SU-DHL-6 (cell line): ENCODE data around the gene XYLT1.

Source experiments
- H2AFZ ChIP-seq: fragments of 200-600 bp; sonication (generic); 2 replicates; pipeline ENCODE4 v1.6.1; 2014; ENCODE audit warnings: low read depth, mild to moderate bottlenecking, moderate library complexity, mixed read lengths, antibody characterized with exemption, low read length; ENCODE audit not compliant: severe bottlenecking
- H3F3A ChIP-seq: fragments of 200-600 bp; shearing (Covaris generic); 2 replicates; pipeline ENCODE4 v1.6.0; 2016; ENCODE audit warnings: antibody characterized with exemption, mild to moderate bottlenecking; ENCODE audit not compliant: insufficient read depth
- H3K27ac ChIP-seq: fragments of 200-600 bp; sonication (generic); 2 replicates; pipeline ENCODE4 v1.5.1; 2016; ENCODE audit warnings: low read depth, mild to moderate bottlenecking, low read length, moderate library complexity, mixed read lengths
- H3K27me3 ChIP-seq: fragments of 200-600 bp; sonication (generic), shearing (Covaris generic); 2 replicates; pipeline ENCODE4 v1.6.0; 2014; ENCODE audit warnings: mild to moderate bottlenecking, low read length
- H3K36me3 ChIP-seq: fragments of 200-600 bp; sonication (generic); 2 replicates; pipeline ENCODE4 v1.6.1; 2014; ENCODE audit warnings: mild to moderate bottlenecking, low read length, mixed read lengths
- H3K4me2 ChIP-seq: fragments of 300-600, 200-600 bp; shearing (Covaris generic), sonication (generic); 2 replicates; pipeline ENCODE4 v1.6.0; 2014; ENCODE audit warnings: low read length, low read depth, mild to moderate bottlenecking; ENCODE audit not compliant: poor library complexity, severe bottlenecking
- H3K4me3 ChIP-seq: fragments of 200-600 bp; sonication (generic); 2 replicates; pipeline ENCODE4 v1.5.1; 2014; ENCODE audit warnings: antibody characterized with exemption, low read length, mild to moderate bottlenecking, mixed read lengths; ENCODE audit not compliant: insufficient read depth, poor library complexity, severe bottlenecking
- H3K79me2 ChIP-seq: fragments of 200-600 bp; sonication (generic); 2 replicates; pipeline ENCODE4 v1.6.1; 2014; ENCODE audit warnings: mild to moderate bottlenecking, low read length, moderate library complexity; ENCODE audit not compliant: insufficient read depth
- H3K9ac ChIP-seq: fragments of 200-600 bp; sonication (generic); 2 replicates; pipeline ENCODE4 v1.7.0; 2014; ENCODE audit warnings: mild to moderate bottlenecking, low read length
- H3K9me2 ChIP-seq: fragments of 200-600 bp; sonication (generic); replicated peaks from 2 replicates; pipeline ENCODE4 v1.6.1; 2014; ENCODE audit warnings: low read length; ENCODE audit not compliant: insufficient read depth
- H3K9me3 ChIP-seq: fragments of 200-600 bp; sonication (generic); 2 replicates; pipeline ENCODE4 v1.6.1; 2014; ENCODE audit warnings: low read length, mixed read lengths; ENCODE audit not compliant: insufficient read depth
- H4K20me1 ChIP-seq: fragments of 200-600 bp; sonication (generic); 2 replicates; pipeline ENCODE4 v1.6.1; 2014; ENCODE audit warnings: low read depth, mild to moderate bottlenecking, antibody characterized with exemption, low read length, moderate library complexity, mixed read lengths
- CTCF ChIP-seq: fragments of 200-600 bp; sonication (generic); IDR thresholded peaks from one replicate; pipeline ENCODE4 v1.5.1; 2017; ENCODE audit warnings: antibody characterized with exemption, mild to moderate bottlenecking, low read length, moderate library complexity; ENCODE audit not compliant: insufficient read depth, poor library complexity, severe bottlenecking
- EZH2phosphoT487 ChIP-seq: fragments of 200-600 bp; sonication (generic), shearing (Covaris generic); conservative IDR thresholded peaks from 2 replicates; pipeline ENCODE4 v1.6.1; 2018; ENCODE audit warnings: mild to moderate bottlenecking, antibody characterized with exemption, low read length, moderate library complexity, mixed read lengths

The XYLT1 gene

GRCh38 chr16:17067882-17068281 lies 402.9 kb downstream of the XYLT1 start:
- Histone ChIP-seq H3K9me2 (no peaks in the 10 kb centered on the region), H3K4me2 (no peak overlapping the region), H3K4me3 (no peak overlapping the region), H2AFZ (no peak overlapping the region), H3F3A (no peaks in the 10 kb centered on the region), H3K9ac (no peak overlapping the region), H3K79me2 (no peaks in the 10 kb centered on the region), H3K36me3 (no peaks in the 10 kb centered on the region), H3K9me3 (no peaks in the 10 kb centered on the region), H4K20me1 (no peaks in the 10 kb centered on the region), H3K27me3 (no peaks in the 10 kb centered on the region), H3K27ac (no peak overlapping the region)
- TF ChIP-seq EZH2phosphoT487 (no peak), CTCF (no peak)

DNA sequence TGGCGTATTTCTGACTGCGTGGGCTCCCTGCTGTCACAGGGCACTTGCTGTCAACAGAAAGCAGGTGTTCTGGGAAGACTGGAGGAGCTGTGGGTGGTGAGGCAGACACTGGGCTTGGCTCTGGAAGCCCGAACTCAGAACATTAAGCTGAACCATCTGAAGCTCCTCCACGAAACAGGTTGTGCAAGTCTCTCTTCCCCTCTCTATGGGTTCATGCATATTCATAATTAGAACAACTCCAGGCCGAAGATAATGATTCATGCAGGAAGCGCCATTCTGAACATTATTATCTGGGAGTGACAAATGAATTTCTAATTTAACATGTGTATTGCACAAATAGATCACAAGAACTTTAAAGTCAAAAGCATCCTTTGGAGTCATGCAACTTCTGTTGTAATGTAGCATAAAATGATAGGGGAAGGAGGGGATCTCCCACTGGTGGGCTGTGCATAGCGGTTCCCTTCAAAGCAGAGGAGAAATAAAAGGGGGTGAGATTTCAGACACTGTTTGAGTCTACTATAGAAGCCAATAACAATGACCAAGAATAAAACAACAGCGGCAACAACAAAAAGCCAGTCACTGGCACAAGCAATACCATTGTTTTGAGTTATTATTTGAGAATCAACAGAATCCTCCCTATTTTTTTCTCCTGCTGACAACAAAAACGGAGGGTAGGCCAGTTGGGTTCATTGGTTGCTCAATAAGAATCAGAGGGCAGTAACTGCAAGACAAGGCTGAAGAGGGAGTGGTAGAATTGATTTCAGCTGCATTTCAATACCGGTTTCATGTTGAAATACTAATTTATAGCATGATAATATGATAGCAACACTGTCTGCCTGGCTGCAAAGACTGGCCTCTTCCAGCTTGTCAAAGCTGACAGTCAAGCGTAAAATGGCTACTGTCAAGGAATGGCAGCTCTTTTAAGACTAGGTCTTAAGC lies 407.3 kb downstream of the XYLT1 start:
- Histone ChIP-seq H3K79me2 (no peaks in the 10 kb centered on the region), H3K9ac (no peak overlapping the region), H3K36me3 (no peaks in the 10 kb centered on the region), H2AFZ (no peak overlapping the region), H3K4me2 (no peak overlapping the region), H3K4me3 (no peak overlapping the region), H3K27me3 (no peaks in the 10 kb centered on the region), H4K20me1 (no peaks in the 10 kb centered on the region), H3K9me3 (no peaks in the 10 kb centered on the region), H3K27ac (no peak overlapping the region), H3K9me2 (no peaks in the 10 kb centered on the region), H3F3A (no peaks in the 10 kb centered on the region)
- TF ChIP-seq CTCF (no peak), EZH2phosphoT487 (no peak)

GRCh38 chr16:17062676-17063075 lies 408.1 kb downstream of the XYLT1 start:
- Histone ChIP-seq H3K79me2 (no peaks in the 10 kb centered on the region), H4K20me1 (no peaks in the 10 kb centered on the region), H3K4me3 (no peak overlapping the region), H2AFZ (no peak overlapping the region), H3K27me3 (no peaks in the 10 kb centered on the region), H3F3A (no peaks in the 10 kb centered on the region), H3K9me2 (no peaks in the 10 kb centered on the region), H3K9ac (no peak overlapping the region), H3K9me3 (no peaks in the 10 kb centered on the region), H3K36me3 (no peaks in the 10 kb centered on the region), H3K4me2 (no peak overlapping the region), H3K27ac (no peak overlapping the region)
- TF ChIP-seq CTCF (no peak), EZH2phosphoT487 (no peak)
